8988T (cell line): ENCODE data around the gene ZNF492.
"Not testable (repeated sequence)": the region's sequence is repeated elsewhere in the genome, so short reads cannot be mapped to it uniquely, and the experiment has no call there.

Experiments
- DNase-seq: peaks from one replicate; pipeline ENCODE4 v3.0.0; 2011

Gene ZNF492

GRCh38 chr19:22617614-22618320 lies 16.4 kb upstream of the ZNF492 start:
- no peak for DNase-seq

- no peak for DNase-seq
Observed at GRCh38 chr19:22619371-22619770, 14.8 kb upstream of the ZNF492 start.

GRCh38 chr19:22619932-22620331 lies 14.2 kb upstream of the ZNF492 start:
- DNase-seq, result no peak

- DNase-seq, result no peak
Observed at GRCh38 chr19:22620401-22620800, 13.7 kb upstream of the ZNF492 start.

- DNase-seq, result no peak
Observed at GRCh38 chr19:22620912-22621311, 13.2 kb upstream of the ZNF492 start.

GRCh38 chr19:22622020-22622419 lies 12.1 kb upstream of the ZNF492 start:
- DNase-seq, result no peak

- no peak for DNase-seq
Observed at GRCh38 chr19:22622901-22623840, 11.0 kb upstream of the ZNF492 start.

- DNase-seq, result no peak
Observed at GRCh38 chr19:22623841-22624221, 10.3 kb upstream of the ZNF492 start.

- DNase-seq, result no peak
Observed at GRCh38 chr19:22625266-22626035, 8.7 kb upstream of the ZNF492 start.

- DNase-seq, result no peak
Observed at GRCh38 chr19:22627526-22627925, 6.6 kb upstream of the ZNF492 start.

- no peak for DNase-seq
Observed at GRCh38 chr19:22628401-22628800, 5.7 kb upstream of the ZNF492 start.

GRCh38 chr19:22634450-22634827 lies 315 bp downstream of the ZNF492 start:
- no peak for DNase-seq

GRCh38 chr19:22685493-22685892 lies 51.4 kb downstream of the ZNF492 start:
- DNase-seq, result not testable (repeated sequence)

- not testable (repeated sequence) for DNase-seq
Observed at GRCh38 chr19:22702661-22703060, 68.5 kb downstream of the ZNF492 start.

- DNase-seq, result not testable (repeated sequence)
Observed at GRCh38 chr19:22703096-22703495, 69.0 kb downstream of the ZNF492 start.

GRCh38 chr19:22708983-22709382 lies 74.9 kb downstream of the ZNF492 start:
- no peak for DNase-seq
